AG09309 (cell line): ENCODE results near the gene USP17L25.
"Not testable (repeated sequence)": the region's sequence is repeated elsewhere in the genome, so short reads cannot be mapped to it uniquely, and the experiment has no call there.

Experiments
- DNase-seq: peaks from one replicate; pipeline ENCODE4 v3.0.0-alpha.2; 2010; ENCODE audit warnings: low read depth
- H3K4me3 ChIP-seq: 2 replicates; pipeline ENCODE4 v1.5.1; 2011; ENCODE audit warnings: mild to moderate bottlenecking, low read depth, low read length, moderate library complexity; ENCODE audit not compliant: control insufficient read depth

USP17L25 gene, protein sequence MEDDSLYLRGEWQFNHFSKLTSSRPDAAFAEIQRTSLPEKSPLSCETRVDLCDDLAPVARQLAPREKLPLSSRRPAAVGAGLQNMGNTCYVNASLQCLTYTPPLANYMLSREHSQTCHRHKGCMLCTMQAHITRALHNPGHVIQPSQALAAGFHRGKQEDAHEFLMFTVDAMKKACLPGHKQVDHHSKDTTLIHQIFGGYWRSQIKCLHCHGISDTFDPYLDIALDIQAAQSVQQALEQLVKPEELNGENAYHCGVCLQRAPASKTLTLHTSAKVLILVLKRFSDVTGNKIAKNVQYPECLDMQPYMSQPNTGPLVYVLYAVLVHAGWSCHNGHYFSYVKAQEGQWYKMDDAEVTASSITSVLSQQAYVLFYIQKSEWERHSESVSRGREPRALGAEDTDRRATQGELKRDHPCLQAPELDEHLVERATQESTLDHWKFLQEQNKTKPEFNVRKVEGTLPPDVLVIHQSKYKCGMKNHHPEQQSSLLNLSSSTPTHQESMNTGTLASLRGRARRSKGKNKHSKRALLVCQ

DNA sequence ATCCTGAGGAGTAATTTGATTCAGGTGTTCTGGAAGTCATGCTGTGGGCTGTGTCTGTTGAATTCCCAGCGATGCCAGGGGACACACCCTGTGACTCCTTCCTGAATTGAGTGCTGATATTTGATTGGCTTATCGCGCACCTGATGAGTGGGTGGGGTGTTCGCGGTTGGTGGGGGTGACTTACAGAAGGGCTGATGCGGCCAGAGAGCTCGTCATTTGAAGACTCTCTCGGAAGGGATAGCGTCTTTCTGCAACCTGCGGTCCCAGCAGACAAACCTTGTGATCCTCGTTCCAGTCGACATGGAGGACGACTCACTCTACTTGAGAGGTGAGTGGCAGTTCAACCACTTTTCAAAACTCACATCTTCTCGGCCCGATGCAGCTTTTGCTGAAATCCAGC is at the start of gene USP17L25:
Gene USP17L25, plus strand, starts transcription at position 301 of the 400 bp plus-strand sequence. Its CDS starts 0 bp downstream, at position 301.
- not testable (repeated sequence) for DNase-seq, H3K4me3 ChIP-seq

DNA sequence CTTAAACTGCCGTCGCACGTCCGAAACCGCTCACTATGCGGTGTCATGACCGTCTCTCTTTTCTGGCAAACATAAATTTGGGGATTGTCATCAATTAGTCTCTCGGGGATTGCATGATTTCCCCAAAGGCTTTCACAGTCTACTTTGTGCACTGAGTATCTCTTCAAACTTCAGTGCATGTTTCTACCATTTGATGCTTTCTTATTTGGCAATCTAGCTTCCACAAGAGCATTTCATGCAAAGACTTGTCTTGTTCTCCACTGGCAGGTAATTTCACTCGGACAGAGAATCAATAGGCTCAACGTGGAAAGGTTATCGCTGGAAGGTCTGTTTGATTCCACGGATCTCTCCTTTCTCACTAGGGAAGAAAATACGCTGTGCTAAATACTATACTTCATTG is 5.5 kb upstream of the USP17L25 start:
- not testable (repeated sequence) for H3K4me3 ChIP-seq, DNase-seq

DNA sequence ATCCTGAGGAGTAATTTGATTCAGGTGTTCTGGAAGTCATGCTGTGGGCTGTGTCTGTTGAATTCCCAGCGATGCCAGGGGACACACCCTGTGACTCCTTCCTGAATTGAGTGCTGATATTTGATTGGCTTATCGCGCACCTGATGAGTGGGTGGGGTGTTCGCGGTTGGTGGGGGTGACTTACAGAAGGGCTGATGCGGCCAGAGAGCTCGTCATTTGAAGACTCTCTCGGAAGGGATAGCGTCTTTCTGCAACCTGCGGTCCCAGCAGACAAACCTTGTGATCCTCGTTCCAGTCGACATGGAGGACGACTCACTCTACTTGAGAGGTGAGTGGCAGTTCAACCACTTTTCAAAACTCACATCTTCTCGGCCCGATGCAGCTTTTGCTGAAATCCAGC is 4.8 kb upstream of the USP17L25 start, which contains the start of gene USP17L24:
Gene USP17L24, plus strand, starts transcription at position 301 of the 400 bp plus-strand sequence. Its CDS starts 0 bp downstream, at position 301.
- DNase-seq, H3K4me3 ChIP-seq: not testable (repeated sequence)

DNA sequence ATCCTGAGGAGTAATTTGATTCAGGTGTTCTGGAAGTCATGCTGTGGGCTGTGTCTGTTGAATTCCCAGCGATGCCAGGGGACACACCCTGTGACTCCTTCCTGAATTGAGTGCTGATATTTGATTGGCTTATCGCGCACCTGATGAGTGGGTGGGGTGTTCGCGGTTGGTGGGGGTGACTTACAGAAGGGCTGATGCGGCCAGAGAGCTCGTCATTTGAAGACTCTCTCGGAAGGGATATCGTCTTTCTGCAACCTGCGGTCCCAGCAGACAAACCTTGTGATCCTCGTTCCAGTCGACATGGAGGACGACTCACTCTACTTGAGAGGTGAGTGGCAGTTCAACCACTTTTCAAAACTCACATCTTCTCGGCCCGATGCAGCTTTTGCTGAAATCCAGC is 4.6 kb downstream of the USP17L25 start, which contains the start of gene USP17L26:
Gene USP17L26, plus strand, starts transcription at position 301 of the 400 bp plus-strand sequence. Its CDS starts 0 bp downstream, at position 301.
- DNase-seq, H3K4me3 ChIP-seq: not testable (repeated sequence)

DNA sequence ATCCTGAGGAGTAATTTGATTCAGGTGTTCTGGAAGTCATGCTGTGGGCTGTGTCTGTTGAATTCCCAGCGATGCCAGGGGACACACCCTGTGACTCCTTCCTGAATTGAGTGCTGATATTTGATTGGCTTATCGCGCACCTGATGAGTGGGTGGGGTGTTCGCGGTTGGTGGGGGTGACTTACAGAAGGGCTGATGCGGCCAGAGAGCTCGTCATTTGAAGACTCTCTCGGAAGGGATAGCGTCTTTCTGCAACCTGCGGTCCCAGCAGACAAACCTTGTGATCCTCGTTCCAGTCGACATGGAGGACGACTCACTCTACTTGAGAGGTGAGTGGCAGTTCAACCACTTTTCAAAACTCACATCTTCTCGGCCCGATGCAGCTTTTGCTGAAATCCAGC is 9.4 kb downstream of the USP17L25 start, which contains the start of gene USP17L5:
Gene USP17L5, plus strand, starts transcription at position 301 of the 400 bp plus-strand sequence. Its CDS starts 0 bp downstream, at position 301.
- not testable (repeated sequence) for DNase-seq, H3K4me3 ChIP-seq

DNA sequence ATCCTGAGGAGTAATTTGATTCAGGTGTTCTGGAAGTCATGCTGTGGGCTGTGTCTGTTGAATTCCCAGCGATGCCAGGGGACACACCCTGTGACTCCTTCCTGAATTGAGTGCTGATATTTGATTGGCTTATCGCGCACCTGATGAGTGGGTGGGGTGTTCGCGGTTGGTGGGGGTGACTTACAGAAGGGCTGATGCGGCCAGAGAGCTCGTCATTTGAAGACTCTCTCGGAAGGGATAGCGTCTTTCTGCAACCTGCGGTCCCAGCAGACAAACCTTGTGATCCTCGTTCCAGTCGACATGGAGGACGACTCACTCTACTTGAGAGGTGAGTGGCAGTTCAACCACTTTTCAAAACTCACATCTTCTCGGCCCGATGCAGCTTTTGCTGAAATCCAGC is 14.1 kb downstream of the USP17L25 start, which contains the start of gene USP17L27:
Gene USP17L27, plus strand, starts transcription at position 301 of the 400 bp plus-strand sequence. Its CDS starts 0 bp downstream, at position 301.
- H3K4me3 ChIP-seq, DNase-seq: not testable (repeated sequence)

DNA sequence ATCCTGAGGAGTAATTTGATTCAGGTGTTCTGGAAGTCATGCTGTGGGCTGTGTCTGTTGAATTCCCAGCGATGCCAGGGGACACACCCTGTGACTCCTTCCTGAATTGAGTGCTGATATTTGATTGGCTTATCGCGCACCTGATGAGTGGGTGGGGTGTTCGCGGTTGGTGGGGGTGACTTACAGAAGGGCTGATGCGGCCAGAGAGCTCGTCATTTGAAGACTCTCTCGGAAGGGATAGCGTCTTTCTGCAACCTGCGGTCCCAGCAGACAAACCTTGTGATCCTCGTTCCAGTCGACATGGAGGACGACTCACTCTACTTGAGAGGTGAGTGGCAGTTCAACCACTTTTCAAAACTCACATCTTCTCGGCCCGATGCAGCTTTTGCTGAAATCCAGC is 18.9 kb downstream of the USP17L25 start, which contains the start of gene USP17L28:
Gene USP17L28, plus strand, starts transcription at position 301 of the 400 bp plus-strand sequence. Its CDS starts 0 bp downstream, at position 301.
- not testable (repeated sequence) for H3K4me3 ChIP-seq, DNase-seq

DNA sequence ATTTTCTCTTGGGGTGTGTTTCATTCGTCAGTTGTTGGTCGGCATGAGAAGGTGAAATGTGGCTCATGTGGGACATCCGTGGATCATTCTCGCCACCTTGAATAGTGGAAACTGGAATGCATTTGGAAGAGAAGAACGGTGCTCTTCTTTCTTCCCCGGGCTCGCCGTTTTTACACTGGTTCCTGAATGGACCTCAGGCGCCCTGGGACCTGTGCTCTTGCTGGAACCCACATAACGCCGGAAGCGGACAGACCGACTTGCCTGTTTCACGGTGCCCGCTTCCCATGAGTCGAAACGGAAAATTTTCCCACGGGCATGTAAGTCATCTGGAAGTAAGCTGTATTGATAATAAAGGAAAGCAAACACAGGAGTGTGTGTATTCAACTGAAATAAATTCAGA is 21.2 kb downstream of the USP17L25 start:
- DNase-seq, H3K4me3 ChIP-seq: not testable (repeated sequence)

DNA sequence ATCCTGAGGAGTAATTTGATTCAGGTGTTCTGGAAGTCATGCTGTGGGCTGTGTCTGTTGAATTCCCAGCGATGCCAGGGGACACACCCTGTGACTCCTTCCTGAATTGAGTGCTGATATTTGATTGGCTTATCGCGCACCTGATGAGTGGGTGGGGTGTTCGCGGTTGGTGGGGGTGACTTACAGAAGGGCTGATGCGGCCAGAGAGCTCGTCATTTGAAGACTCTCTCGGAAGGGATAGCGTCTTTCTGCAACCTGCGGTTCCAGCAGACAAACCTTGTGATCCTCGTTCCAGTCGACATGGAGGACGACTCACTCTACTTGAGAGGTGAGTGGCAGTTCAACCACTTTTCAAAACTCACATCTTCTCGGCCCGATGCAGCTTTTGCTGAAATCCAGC is 23.6 kb downstream of the USP17L25 start, which contains the start of gene USP17L29:
Gene USP17L29, plus strand, starts transcription at position 301 of the 400 bp plus-strand sequence. Its CDS starts 0 bp downstream, at position 301.
- not testable (repeated sequence) for H3K4me3 ChIP-seq, DNase-seq

DNA sequence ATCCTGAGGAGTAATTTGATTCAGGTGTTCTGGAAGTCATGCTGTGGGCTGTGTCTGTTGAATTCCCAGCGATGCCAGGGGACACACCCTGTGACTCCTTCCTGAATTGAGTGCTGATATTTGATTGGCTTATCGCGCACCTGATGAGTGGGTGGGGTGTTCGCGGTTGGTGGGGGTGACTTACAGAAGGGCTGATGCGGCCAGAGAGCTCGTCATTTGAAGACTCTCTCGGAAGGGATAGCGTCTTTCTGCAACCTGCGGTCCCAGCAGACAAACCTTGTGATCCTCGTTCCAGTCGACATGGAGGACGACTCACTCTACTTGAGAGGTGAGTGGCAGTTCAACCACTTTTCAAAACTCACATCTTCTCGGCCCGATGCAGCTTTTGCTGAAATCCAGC is 33.1 kb downstream of the USP17L25 start, which contains the start of gene USP17L30:
Gene USP17L30, plus strand, starts transcription at position 301 of the 400 bp plus-strand sequence. Its CDS starts 0 bp downstream, at position 301.
- not testable (repeated sequence) for H3K4me3 ChIP-seq, DNase-seq

DNA sequence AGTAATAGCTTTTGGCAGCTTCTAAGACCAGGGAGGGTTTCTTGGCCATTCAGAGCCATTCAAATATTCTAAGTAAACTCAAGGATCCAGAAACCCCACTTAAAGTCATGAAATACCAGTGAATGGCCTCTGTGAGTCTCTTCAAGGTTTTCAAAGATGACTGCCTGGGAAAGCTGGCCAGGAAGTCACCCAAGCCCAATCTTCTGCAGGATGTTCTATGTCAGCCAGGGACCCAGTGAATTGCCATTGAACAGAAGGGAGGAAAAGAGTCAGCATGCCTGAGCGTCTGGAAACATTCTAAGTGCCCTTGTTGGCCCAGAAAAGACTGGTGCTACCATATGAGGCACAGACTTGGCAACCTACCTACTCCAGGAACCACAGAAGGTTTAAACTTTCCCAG is 50.2 kb downstream of the USP17L25 start:
- DNase-seq, H3K4me3 ChIP-seq: not testable (repeated sequence)
